Measurements from ENCODE around the gene PDIA5.

DNA sequence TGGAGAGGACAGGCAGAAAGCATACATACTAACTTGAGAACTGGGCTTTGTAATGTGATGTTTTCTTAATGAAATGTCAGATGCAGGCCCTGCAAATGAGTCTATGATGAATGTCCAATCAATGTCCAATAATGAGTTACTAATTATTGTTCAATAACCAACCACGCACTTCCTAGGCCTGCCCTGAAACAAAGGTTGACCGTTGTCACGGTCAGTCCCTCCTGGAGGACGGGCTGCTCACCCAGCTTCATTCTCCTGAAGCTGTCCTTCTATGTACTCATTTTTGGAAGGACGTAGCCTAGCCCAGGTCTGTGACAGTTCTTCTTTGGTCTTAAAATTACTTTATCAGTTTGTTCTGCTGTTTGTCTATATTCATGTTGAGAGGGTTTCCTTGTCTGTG is 8.3 kb upstream of the PDIA5 start:
- TF ChIP-seq, protein P1, sequence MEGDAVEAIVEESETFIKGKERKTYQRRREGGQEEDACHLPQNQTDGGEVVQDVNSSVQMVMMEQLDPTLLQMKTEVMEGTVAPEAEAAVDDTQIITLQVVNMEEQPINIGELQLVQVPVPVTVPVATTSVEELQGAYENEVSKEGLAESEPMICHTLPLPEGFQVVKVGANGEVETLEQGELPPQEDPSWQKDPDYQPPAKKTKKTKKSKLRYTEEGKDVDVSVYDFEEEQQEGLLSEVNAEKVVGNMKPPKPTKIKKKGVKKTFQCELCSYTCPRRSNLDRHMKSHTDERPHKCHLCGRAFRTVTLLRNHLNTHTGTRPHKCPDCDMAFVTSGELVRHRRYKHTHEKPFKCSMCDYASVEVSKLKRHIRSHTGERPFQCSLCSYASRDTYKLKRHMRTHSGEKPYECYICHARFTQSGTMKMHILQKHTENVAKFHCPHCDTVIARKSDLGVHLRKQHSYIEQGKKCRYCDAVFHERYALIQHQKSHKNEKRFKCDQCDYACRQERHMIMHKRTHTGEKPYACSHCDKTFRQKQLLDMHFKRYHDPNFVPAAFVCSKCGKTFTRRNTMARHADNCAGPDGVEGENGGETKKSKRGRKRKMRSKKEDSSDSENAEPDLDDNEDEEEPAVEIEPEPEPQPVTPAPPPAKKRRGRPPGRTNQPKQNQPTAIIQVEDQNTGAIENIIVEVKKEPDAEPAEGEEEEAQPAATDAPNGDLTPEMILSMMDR (IDR thresholded peaks at IDR 0.05) = no peak
- no peak for TF ChIP-seq POLR2AphosphoS5 (IDR thresholded peaks at IDR 0.05; ENCODE audit: low read depth, low read length)
- TF ChIP-seq, protein P2, sequence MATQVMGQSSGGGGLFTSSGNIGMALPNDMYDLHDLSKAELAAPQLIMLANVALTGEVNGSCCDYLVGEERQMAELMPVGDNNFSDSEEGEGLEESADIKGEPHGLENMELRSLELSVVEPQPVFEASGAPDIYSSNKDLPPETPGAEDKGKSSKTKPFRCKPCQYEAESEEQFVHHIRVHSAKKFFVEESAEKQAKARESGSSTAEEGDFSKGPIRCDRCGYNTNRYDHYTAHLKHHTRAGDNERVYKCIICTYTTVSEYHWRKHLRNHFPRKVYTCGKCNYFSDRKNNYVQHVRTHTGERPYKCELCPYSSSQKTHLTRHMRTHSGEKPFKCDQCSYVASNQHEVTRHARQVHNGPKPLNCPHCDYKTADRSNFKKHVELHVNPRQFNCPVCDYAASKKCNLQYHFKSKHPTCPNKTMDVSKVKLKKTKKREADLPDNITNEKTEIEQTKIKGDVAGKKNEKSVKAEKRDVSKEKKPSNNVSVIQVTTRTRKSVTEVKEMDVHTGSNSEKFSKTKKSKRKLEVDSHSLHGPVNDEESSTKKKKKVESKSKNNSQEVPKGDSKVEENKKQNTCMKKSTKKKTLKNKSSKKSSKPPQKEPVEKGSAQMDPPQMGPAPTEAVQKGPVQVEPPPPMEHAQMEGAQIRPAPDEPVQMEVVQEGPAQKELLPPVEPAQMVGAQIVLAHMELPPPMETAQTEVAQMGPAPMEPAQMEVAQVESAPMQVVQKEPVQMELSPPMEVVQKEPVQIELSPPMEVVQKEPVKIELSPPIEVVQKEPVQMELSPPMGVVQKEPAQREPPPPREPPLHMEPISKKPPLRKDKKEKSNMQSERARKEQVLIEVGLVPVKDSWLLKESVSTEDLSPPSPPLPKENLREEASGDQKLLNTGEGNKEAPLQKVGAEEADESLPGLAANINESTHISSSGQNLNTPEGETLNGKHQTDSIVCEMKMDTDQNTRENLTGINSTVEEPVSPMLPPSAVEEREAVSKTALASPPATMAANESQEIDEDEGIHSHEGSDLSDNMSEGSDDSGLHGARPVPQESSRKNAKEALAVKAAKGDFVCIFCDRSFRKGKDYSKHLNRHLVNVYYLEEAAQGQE (IDR thresholded peaks at IDR 0.05; ENCODE audit: insufficient read depth in 1 of 2, low read depth in 2 of 2, low read length in 1 of 2) = no peak
